H9 (cell line): ENCODE results near the gene C17orf75. TPM values are rescaled to one million over a fixed set of nuclear protein-coding genes. Genes with fewer than 3 reads are reported as not detected.

Experiments
- DNase-seq: peaks from one replicate; pipeline ENCODE4 v3.0.0-alpha.2; 2017
- H2AFZ ChIP-seq: one replicate; pipeline ENCODE4 v1.6.1; 2013; ENCODE audit warnings: mild to moderate bottlenecking, low read length, control low read depth, moderate library complexity
- H2AK5ac ChIP-seq: 2 replicates; pipeline ENCODE4 v1.6.1; 2013; ENCODE audit warnings: low read length, control low read depth, mixed read lengths; ENCODE audit not compliant: insufficient read length
- H2BK120ac ChIP-seq: one replicate; pipeline ENCODE4 v1.6.1; 2013; ENCODE audit warnings: low read depth, mild to moderate bottlenecking, low read length, control low read depth, inconsistent platforms; ENCODE audit not compliant: poor library complexity, severe bottlenecking
- H2BK12ac ChIP-seq: 2 replicates; pipeline ENCODE4 v1.6.1; 2013; ENCODE audit warnings: low read length, control low read depth, mixed read lengths, low read depth; ENCODE audit not compliant: insufficient read length
- H2BK15ac ChIP-seq: 2 replicates; pipeline ENCODE4 v1.6.1; 2013; ENCODE audit warnings: low read depth, low read length, control low read depth
- H2BK20ac ChIP-seq: one replicate; pipeline ENCODE4 v1.6.1; 2013; ENCODE audit warnings: low read depth, mild to moderate bottlenecking, low read length, control low read depth, inconsistent platforms; ENCODE audit not compliant: poor library complexity, severe bottlenecking
- H2BK5ac ChIP-seq: 2 replicates; pipeline ENCODE4 v1.6.1; 2013; ENCODE audit warnings: low read length, control low read depth, mixed read lengths; ENCODE audit not compliant: insufficient read length
- H3K14ac ChIP-seq: 2 replicates; pipeline ENCODE4 v1.6.1; 2013; ENCODE audit warnings: low read length, control low read depth; ENCODE audit not compliant: insufficient read depth
- H3K18ac ChIP-seq: 2 replicates; pipeline ENCODE4 v1.6.1; 2013; ENCODE audit warnings: low read depth, mild to moderate bottlenecking, mixed read lengths, low read length, control low read depth; ENCODE audit not compliant: insufficient read length
- H3K23ac ChIP-seq: 2 replicates; pipeline ENCODE4 v1.6.1; 2013; ENCODE audit warnings: low read length, control low read depth, mixed read lengths, low read depth; ENCODE audit not compliant: insufficient read length
- H3K23me2 ChIP-seq: 2 replicates; pipeline ENCODE4 v1.6.1; 2013; ENCODE audit warnings: low read depth, mild to moderate bottlenecking, mixed read lengths, low read length, control low read depth; ENCODE audit not compliant: insufficient read length, poor library complexity, severe bottlenecking
- H3K27ac ChIP-seq: 2 replicates; pipeline ENCODE4 v1.5.1; 2013; ENCODE audit warnings: low read length, control low read depth, mixed read lengths, low read depth; ENCODE audit not compliant: insufficient read length
- H3K27me3 ChIP-seq: 2 replicates; pipeline ENCODE4 v1.6.1; 2013; ENCODE audit warnings: low read length, control low read depth, inconsistent platforms; ENCODE audit not compliant: insufficient read depth
- H3K4ac ChIP-seq: 2 replicates; pipeline ENCODE4 v1.6.1; 2013; ENCODE audit warnings: low read depth, mild to moderate bottlenecking, control low read depth, inconsistent platforms, low read length, moderate library complexity
- H3K4me1 ChIP-seq: 2 replicates; pipeline ENCODE4 v1.6.1; 2013; ENCODE audit warnings: low read length, control low read depth, inconsistent platforms; ENCODE audit not compliant: insufficient read depth
- H3K4me2 ChIP-seq: 2 replicates; pipeline ENCODE4 v1.6.1; 2013; ENCODE audit warnings: low read length, control low read depth, mixed read lengths; ENCODE audit not compliant: insufficient read length, insufficient read depth
- H3K56ac ChIP-seq: 2 replicates; pipeline ENCODE4 v1.6.1; 2013; ENCODE audit warnings: low read depth, mild to moderate bottlenecking, mixed read lengths, low read length, control low read depth; ENCODE audit not compliant: insufficient read length
- H3K79me1 ChIP-seq: 2 replicates; pipeline ENCODE4 v1.6.1; 2013; ENCODE audit warnings: low read depth, mild to moderate bottlenecking, moderate library complexity, low read length, control low read depth, inconsistent platforms; ENCODE audit not compliant: insufficient read depth, poor library complexity, severe bottlenecking
- H3K79me2 ChIP-seq: 2 replicates; pipeline ENCODE4 v1.6.1; 2013; ENCODE audit warnings: low read length, control low read depth, inconsistent platforms; ENCODE audit not compliant: insufficient read depth
- H3K9ac ChIP-seq: 2 replicates; pipeline ENCODE4 v1.6.1; 2013; ENCODE audit warnings: low read length, control low read depth, mixed read lengths; ENCODE audit not compliant: insufficient read length; ENCODE audit errors: extremely low read depth
- H3K9me3 ChIP-seq: one replicate; pipeline ENCODE4 v1.6.1; 2013; ENCODE audit warnings: low read depth, low read length, inconsistent platforms; ENCODE audit not compliant: control insufficient read depth
- H3T11ph ChIP-seq: one replicate; pipeline ENCODE4 v1.6.1; 2013; ENCODE audit warnings: mild to moderate bottlenecking, low read length, control low read depth, inconsistent platforms
- H4K20me1 ChIP-seq: one replicate; pipeline ENCODE4 v1.6.1; 2013; ENCODE audit not compliant: control insufficient read depth, insufficient read length, insufficient read depth
- H4K5ac ChIP-seq: 2 replicates; pipeline ENCODE4 v1.6.1; 2013; ENCODE audit warnings: low read depth, mild to moderate bottlenecking, mixed read lengths, low read length, control low read depth; ENCODE audit not compliant: insufficient read length
- H4K8ac ChIP-seq: replicated peaks from 2 replicates; pipeline ENCODE4 v1.6.1; 2013; ENCODE audit warnings: low read length, control low read depth, mixed read lengths, low read depth; ENCODE audit not compliant: insufficient read length
- H4K91ac ChIP-seq: 2 replicates; pipeline ENCODE4 v1.6.1; 2013; ENCODE audit warnings: low read depth, mild to moderate bottlenecking, moderate library complexity, mixed read lengths, low read length, control low read depth; ENCODE audit not compliant: insufficient read length
- H3K27ac Mint-ChIP-seq, 3 experiments: 2 replicates in 2 of 3; 3 replicates in 1 of 3; pipeline ENCODE4 v1.8.0; 2020 to 2021; ENCODE audit warnings: mixed read lengths in 3 of 3, mild to moderate bottlenecking in 1 of 3, moderate library complexity in 1 of 3
- H3K27me3 Mint-ChIP-seq: 2 replicates; pipeline ENCODE4 v1.8.0; 2021; ENCODE audit warnings: low read depth, mild to moderate bottlenecking, moderate library complexity, mixed read lengths
- H3K36me3 Mint-ChIP-seq, 3 experiments: 2 replicates in 2 of 3; 3 replicates in 1 of 3; pipeline ENCODE4 v1.8.0; 2020 to 2021; ENCODE audit warnings: low read depth in 3 of 3, mixed read lengths in 3 of 3; ENCODE audit not compliant: insufficient read depth in 1 of 3
- H3K4me1 Mint-ChIP-seq, 2 experiments: 2 replicates each; pipeline ENCODE4 v1.8.0; 2020; ENCODE audit warnings: mixed read lengths in 2 of 2
- H3K4me3 Mint-ChIP-seq, 2 experiments: 2 replicates in 1 of 2; 3 replicates in 1 of 2; pipeline ENCODE4 v1.8.0; 2020 to 2021; ENCODE audit warnings: mild to moderate bottlenecking in 2 of 2, mixed read lengths in 2 of 2, moderate library complexity in 1 of 2
- H3K9me3 Mint-ChIP-seq, 2 experiments: 2 replicates in 1 of 2; 3 replicates in 1 of 2; pipeline ENCODE4 v1.8.0; 2020; ENCODE audit warnings: mild to moderate bottlenecking in 2 of 2, mixed read lengths in 2 of 2, moderate library complexity in 1 of 2
- WGBS: extraction: QIAGEN DNeasy Blood & Tissue Kit; methylation state at CpG from one replicate; pipeline ENCODE4 v1.1.7; 2013; ENCODE audit warnings: missing lambda C conversion rate, low lambda C conversion rate, mixed read lengths; ENCODE audit not compliant: insufficient read length; ENCODE audit errors: extremely low coverage; 5-methylcytosine and 5-hydroxymethylcytosine counted together
- total RNA-seq: library from RNA; stranded (reverse); gene quantifications from 2 replicates; pipeline ENCODE4 v1.2.1, GENCODE V29; 2021
- TF ChIP-seq, protein P1 (sequence below): fragments of 200-600 bp; sonication (generic); conservative IDR thresholded peaks from 3 replicates; pipeline ENCODE4 v1.8.0; 2021; ENCODE audit warnings: antibody characterized with exemption, mild to moderate bottlenecking

Gene C17orf75
- total RNA-seq, 1 experiment from 2014 or later = 40.4 TPM

DNA sequence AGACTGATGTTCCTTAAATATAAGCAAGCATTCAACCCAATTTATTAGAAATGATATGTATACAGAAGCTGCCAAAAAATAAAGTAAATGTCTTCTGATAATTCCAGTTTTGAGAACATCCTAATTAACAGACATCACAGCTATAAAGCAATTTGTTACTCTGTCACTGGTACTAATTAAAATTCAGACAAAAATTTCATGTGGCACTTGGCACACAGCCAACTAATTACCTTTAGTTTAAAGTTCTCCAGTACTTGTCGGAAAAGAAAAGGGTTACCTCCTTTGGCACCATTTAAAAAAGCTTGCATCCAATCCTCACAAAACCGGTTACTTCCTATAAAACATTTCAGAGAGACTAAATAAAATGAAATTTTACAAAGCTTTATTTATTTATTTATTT is 8.8 kb downstream of the C17orf75 start:
- Histone ChIP-seq H2BK120ac (no peak overlapping the region), H3K79me2 (no peaks in the 10 kb centered on the region), H3K23ac (no peak overlapping the region), H3K9me3 (no peaks in the 10 kb centered on the region), H3K23me2 (no peaks in the 10 kb centered on the region), H3T11ph (no peak overlapping the region), H2AFZ (no peak overlapping the region), H2BK20ac (no peak overlapping the region), H2AK5ac (no peak overlapping the region), H3K79me1 (no peaks in the 10 kb centered on the region), H4K8ac (no peak overlapping the region), H2BK5ac (no peak overlapping the region), H3K4me1 (no peaks in the 10 kb centered on the region), H3K9ac (no peak overlapping the region), H4K91ac (no peak overlapping the region), H2BK12ac (no peak overlapping the region), H3K27me3 (no peaks in the 10 kb centered on the region), H3K56ac (no peak overlapping the region), H3K4me2 (no peak overlapping the region), H3K14ac (no peak overlapping the region), H3K27ac (no peak overlapping the region), H3K4ac (no peak overlapping the region), H2BK15ac (no peak overlapping the region), H3K18ac (no peak overlapping the region), H4K5ac (no peak overlapping the region), H4K20me1 (no peaks in the 10 kb centered on the region)
- Mint-ChIP-seq H3K36me3 (peaks cover 7 to 49% (median 48%) of the 10 kb centered on the region in 3 experiments; a peak in 6 of 7 replicates), H3K4me1 (no peaks in the 10 kb centered on the region), H3K9me3 (no peaks in the 10 kb centered on the region), H3K27ac (no peak overlapping the region), H3K4me3 (no peak overlapping the region), H3K27me3 (no peaks in the 10 kb centered on the region)
- no CpG with 5 or more reads among the region's 2 CpGs for WGBS
- TF ChIP-seq, protein P1, sequence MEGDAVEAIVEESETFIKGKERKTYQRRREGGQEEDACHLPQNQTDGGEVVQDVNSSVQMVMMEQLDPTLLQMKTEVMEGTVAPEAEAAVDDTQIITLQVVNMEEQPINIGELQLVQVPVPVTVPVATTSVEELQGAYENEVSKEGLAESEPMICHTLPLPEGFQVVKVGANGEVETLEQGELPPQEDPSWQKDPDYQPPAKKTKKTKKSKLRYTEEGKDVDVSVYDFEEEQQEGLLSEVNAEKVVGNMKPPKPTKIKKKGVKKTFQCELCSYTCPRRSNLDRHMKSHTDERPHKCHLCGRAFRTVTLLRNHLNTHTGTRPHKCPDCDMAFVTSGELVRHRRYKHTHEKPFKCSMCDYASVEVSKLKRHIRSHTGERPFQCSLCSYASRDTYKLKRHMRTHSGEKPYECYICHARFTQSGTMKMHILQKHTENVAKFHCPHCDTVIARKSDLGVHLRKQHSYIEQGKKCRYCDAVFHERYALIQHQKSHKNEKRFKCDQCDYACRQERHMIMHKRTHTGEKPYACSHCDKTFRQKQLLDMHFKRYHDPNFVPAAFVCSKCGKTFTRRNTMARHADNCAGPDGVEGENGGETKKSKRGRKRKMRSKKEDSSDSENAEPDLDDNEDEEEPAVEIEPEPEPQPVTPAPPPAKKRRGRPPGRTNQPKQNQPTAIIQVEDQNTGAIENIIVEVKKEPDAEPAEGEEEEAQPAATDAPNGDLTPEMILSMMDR = no peak
- DNase-seq = no peak
